Muscle of back (tissue), 11 donors: ENCODE data around the gene SOX10. TPM values are rescaled to one million over a fixed set of nuclear protein-coding genes. Genes with fewer than 3 reads are reported as not detected.

Experiments
- DNase-seq, 3 donors: peaks; one replicate each; pipeline versions ENCODE4 v3.0.0 to v3.0.0-alpha.2; 2013
- polyA plus RNA-seq, 10 donors: library from polyadenylated mRNA; unstranded; fragments of 120-200 nt; gene quantifications; one replicate each; pipeline ENCODE4 v1.2.1, GENCODE V29; 2013; ENCODE audit not compliant: insufficient read length in 10 of 10

Gene SOX10
- polyA plus RNA-seq, 10 donors, result 3.8 to 12.1 (median 6.7) TPM

- peak; percentile 50 to 81 (median 63) for DNase-seq
Measured at GRCh38 chr22:38017272-38017920, 33.0 kb upstream of the SOX10 start.

- peak in 2 of 3 donors; percentile 49 to 69 for DNase-seq
Measured at GRCh38 chr22:38016182-38017151, 32.1 kb upstream of the SOX10 start.

- DNase-seq, result no peak
Measured at GRCh38 chr22:38014083-38014482, 29.7 kb upstream of the SOX10 start.

- no peak for DNase-seq
Measured at GRCh38 chr22:38012604-38013072, 28.3 kb upstream of the SOX10 start.

GRCh38 chr22:38009000-38009806 is 24.8 kb upstream of the SOX10 start:
- DNase-seq, result no peak

GRCh38 chr22:38007330-38007902 is 23.1 kb upstream of the SOX10 start:
- DNase-seq, result no peak

- no peak for DNase-seq
Measured at GRCh38 chr22:38006906-38007305, 22.6 kb upstream of the SOX10 start.

GRCh38 chr22:38005943-38006342 is 21.6 kb upstream of the SOX10 start:
- no peak for DNase-seq

GRCh38 chr22:37999640-38000272 is 15.4 kb upstream of the SOX10 start:
- DNase-seq, result peak in 2 of 3 donors; percentile 21 to 55

GRCh38 chr22:37999236-37999635 is 14.9 kb upstream of the SOX10 start:
- no peak for DNase-seq

- no peak for DNase-seq
Measured at GRCh38 chr22:37998543-37998942, 14.2 kb upstream of the SOX10 start.

- DNase-seq, result no peak
Measured at GRCh38 chr22:37996515-37997246, 12.3 kb upstream of the SOX10 start.

- DNase-seq, result no peak
Measured at GRCh38 chr22:37996079-37996478, 11.7 kb upstream of the SOX10 start.

GRCh38 chr22:37995460-37995859 is 11.1 kb upstream of the SOX10 start:
- no peak for DNase-seq

- no peak for DNase-seq
Measured at GRCh38 chr22:37994982-37995381, 10.6 kb upstream of the SOX10 start.

- DNase-seq, result no peak
Measured at GRCh38 chr22:37994049-37994448, 9.7 kb upstream of the SOX10 start.

GRCh38 chr22:37991731-37992442 is 7.5 kb upstream of the SOX10 start:
- DNase-seq, result no peak

- no peak for DNase-seq
Measured at GRCh38 chr22:37990862-37991261, 6.5 kb upstream of the SOX10 start.

GRCh38 chr22:37990301-37990700 is 5.9 kb upstream of the SOX10 start:
- DNase-seq, result peak; percentile 24 to 55 (median 32)
